ENCODE results near the gene BUB1.
"Not testable (repeated sequence)": the region's sequence is repeated elsewhere in the genome, so short reads cannot be mapped to it uniquely, and the experiment has no call there.

DNA sequence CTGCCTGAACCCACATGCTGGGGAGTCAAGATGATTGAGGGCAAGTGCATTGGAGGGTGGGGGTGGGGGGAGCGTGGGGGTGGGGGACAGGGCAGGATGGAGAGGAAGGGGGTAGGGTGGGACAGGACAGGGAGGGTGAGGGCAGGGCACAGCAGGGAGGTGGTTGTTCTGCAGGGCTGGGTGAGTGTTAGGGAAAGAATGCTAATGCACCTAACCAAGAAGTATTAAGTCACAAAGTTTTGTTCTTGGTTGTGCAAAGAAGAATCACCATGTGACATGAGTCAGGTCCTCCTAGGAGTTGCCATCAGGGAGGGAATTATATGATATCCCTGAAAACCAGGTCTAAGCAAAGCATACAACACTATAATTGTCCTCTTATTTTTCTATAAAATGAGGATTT lies 63.9 kb downstream of the BUB1 start:
- TF ChIP-seq, protein P1, sequence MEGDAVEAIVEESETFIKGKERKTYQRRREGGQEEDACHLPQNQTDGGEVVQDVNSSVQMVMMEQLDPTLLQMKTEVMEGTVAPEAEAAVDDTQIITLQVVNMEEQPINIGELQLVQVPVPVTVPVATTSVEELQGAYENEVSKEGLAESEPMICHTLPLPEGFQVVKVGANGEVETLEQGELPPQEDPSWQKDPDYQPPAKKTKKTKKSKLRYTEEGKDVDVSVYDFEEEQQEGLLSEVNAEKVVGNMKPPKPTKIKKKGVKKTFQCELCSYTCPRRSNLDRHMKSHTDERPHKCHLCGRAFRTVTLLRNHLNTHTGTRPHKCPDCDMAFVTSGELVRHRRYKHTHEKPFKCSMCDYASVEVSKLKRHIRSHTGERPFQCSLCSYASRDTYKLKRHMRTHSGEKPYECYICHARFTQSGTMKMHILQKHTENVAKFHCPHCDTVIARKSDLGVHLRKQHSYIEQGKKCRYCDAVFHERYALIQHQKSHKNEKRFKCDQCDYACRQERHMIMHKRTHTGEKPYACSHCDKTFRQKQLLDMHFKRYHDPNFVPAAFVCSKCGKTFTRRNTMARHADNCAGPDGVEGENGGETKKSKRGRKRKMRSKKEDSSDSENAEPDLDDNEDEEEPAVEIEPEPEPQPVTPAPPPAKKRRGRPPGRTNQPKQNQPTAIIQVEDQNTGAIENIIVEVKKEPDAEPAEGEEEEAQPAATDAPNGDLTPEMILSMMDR (conservative IDR thresholded peaks at IDR 0.05 in 1 of 2, IDR thresholded peaks at IDR 0.05 in 1 of 2; ENCODE audit: extremely low read depth in 1 of 2, insufficient read depth in 1 of 2, low read depth in 1 of 2, low read length in 2 of 2): not testable (repeated sequence)
- TF ChIP-seq EZH2 (IDR thresholded peaks at IDR 0.05; ENCODE audit: borderline replicate concordance, low read length): not testable (repeated sequence)

All from mammary epithelial cell (primary cell).